NCI-H2227 treated with DMSO at 0.1 percent for 48 hours (cell line): Measurements from ENCODE around the gene PPP1R26.
"Not testable (repeated sequence)": the region's sequence is repeated elsewhere in the genome, so short reads cannot be mapped to it uniquely, and the experiment has no call there.

ENCODE experiments used
- DNase-seq: peaks from one replicate; lab custom pipeline; 2025; lab: John Stamatoyannopoulos, UW

The PPP1R26 gene

GRCh38 chr9:135504262-135505243 is 25.0 kb downstream of the PPP1R26 start:
- no peak for DNase-seq

GRCh38 chr9:135505406-135506187 is 26.0 kb downstream of the PPP1R26 start:
- DNase-seq, result no peak

GRCh38 chr9:135506327-135507103 is 26.9 kb downstream of the PPP1R26 start:
- DNase-seq, result no peak

- no peak for DNase-seq
Measured at GRCh38 chr9:135507104-135508035, 27.8 kb downstream of the PPP1R26 start.

- no peak for DNase-seq
Measured at GRCh38 chr9:135508211-135508820, 28.7 kb downstream of the PPP1R26 start.

- no peak for DNase-seq
Measured at GRCh38 chr9:135509458-135509857, 29.9 kb downstream of the PPP1R26 start.

GRCh38 chr9:135512241-135512603 is 32.6 kb downstream of the PPP1R26 start:
- DNase-seq, result no peak

GRCh38 chr9:135512904-135513303 is 33.3 kb downstream of the PPP1R26 start:
- no peak for DNase-seq

GRCh38 chr9:135513351-135513846 is 33.8 kb downstream of the PPP1R26 start:
- no peak for DNase-seq

GRCh38 chr9:135513906-135514305 is 34.3 kb downstream of the PPP1R26 start:
- not testable (repeated sequence) for DNase-seq

- no peak for DNase-seq
Measured at GRCh38 chr9:135514342-135515082, 34.9 kb downstream of the PPP1R26 start.

- DNase-seq, result no peak
Measured at GRCh38 chr9:135515083-135515951, 35.7 kb downstream of the PPP1R26 start.

GRCh38 chr9:135516132-135516860 is 36.7 kb downstream of the PPP1R26 start:
- DNase-seq, result no peak

GRCh38 chr9:135517407-135517822 is 37.8 kb downstream of the PPP1R26 start:
- DNase-seq, result no peak

- DNase-seq, result no peak
Measured at GRCh38 chr9:135519179-135519971, 39.8 kb downstream of the PPP1R26 start.

GRCh38 chr9:135520916-135521607 is 41.5 kb downstream of the PPP1R26 start, which contains the start of gene LCN1:
Gene LCN1, plus strand, starts transcription at chr9:135521440. Its CDS starts 58 bp downstream, at chr9:135521498.
- no peak for DNase-seq
